ENCODE results near the gene NEK4. TPM values are rescaled to one million over a fixed set of nuclear protein-coding genes. Genes with fewer than 3 reads are reported as not detected.

The NEK4 gene
- total RNA-seq, 1 donor from 2014 or later: 15.1 TPM

DNA sequence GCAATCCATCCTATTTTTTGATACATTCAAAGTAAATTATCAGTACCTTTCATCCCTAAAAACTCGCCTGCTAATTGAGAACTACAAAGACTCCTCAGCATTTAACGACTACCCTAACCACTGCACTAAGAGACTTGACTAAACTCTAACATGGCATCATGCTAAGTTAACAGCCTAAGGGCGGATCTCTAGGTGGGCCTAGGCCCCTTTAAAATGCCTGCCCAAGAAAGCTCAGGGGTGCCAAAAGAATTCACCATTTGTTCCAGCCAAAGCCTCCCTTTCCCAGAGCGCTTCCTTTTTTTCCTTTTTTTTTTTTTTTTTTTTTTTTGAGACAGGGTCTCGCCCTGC lies 568 bp upstream of the NEK4 start:
- H3K79me2 ChIP-seq (ENCODE audit: insufficient read depth, low read length): peaks cover 29% of the 10 kb centered on the region
- TF ChIP-seq EZH2 (IDR thresholded peaks at IDR 0.05; ENCODE audit: insufficient read depth, low read length): no peak
- TF ChIP-seq, protein P1, sequence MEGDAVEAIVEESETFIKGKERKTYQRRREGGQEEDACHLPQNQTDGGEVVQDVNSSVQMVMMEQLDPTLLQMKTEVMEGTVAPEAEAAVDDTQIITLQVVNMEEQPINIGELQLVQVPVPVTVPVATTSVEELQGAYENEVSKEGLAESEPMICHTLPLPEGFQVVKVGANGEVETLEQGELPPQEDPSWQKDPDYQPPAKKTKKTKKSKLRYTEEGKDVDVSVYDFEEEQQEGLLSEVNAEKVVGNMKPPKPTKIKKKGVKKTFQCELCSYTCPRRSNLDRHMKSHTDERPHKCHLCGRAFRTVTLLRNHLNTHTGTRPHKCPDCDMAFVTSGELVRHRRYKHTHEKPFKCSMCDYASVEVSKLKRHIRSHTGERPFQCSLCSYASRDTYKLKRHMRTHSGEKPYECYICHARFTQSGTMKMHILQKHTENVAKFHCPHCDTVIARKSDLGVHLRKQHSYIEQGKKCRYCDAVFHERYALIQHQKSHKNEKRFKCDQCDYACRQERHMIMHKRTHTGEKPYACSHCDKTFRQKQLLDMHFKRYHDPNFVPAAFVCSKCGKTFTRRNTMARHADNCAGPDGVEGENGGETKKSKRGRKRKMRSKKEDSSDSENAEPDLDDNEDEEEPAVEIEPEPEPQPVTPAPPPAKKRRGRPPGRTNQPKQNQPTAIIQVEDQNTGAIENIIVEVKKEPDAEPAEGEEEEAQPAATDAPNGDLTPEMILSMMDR (IDR thresholded peaks at IDR 0.05; ENCODE audit: insufficient read depth, low read depth, low read length): no peak
- no peaks in the 10 kb centered on the region for H3K9me3 ChIP-seq (ENCODE audit: insufficient read depth, low read depth, low read length)
- H3K27ac ChIP-seq (ENCODE audit: low read depth, low read length): peak overlapping the region; percentile 65
- peak overlapping the region; percentile 95 for H3K4me2 ChIP-seq (ENCODE audit: low read length)
- H3K4me1 ChIP-seq (ENCODE audit: insufficient read depth, low read length): peaks cover 9% of the 10 kb centered on the region
- Mint-ChIP-seq H3K27me3 (ENCODE audit: low read depth, unreplicated experiment) (peaks cover 14% of the 10 kb centered on the region), H3K9me3 (ENCODE audit: unreplicated experiment) (no peaks in the 10 kb centered on the region), H3K4me1 (ENCODE audit: low read depth, unreplicated experiment) (peaks cover 7% of the 10 kb centered on the region), H3K4me3 (ENCODE audit: unreplicated experiment) (peak overlapping the region; percentile 99), H3K27ac (ENCODE audit: unreplicated experiment) (peak overlapping the region; percentile 65), H3K36me3 (ENCODE audit: low read depth, unreplicated experiment) (no peaks in the 10 kb centered on the region)
- H3K36me3 ChIP-seq (ENCODE audit: insufficient read depth, low read length): peaks cover 3% of the 10 kb centered on the region
- no peak for FAIRE-seq
- H4K20me1 ChIP-seq (ENCODE audit: insufficient read depth, low read length): no peaks in the 10 kb centered on the region
- H2AFZ ChIP-seq (ENCODE audit: low read depth, low read length): peak overlapping the region; percentile 98
- DNase-seq (ENCODE audit: low read depth): no peak
- H3K4me3 ChIP-seq (ENCODE audit: insufficient read depth, low read depth, low read length): peak overlapping the region; percentile 84
- H3K9ac ChIP-seq (ENCODE audit: low read length): peak overlapping the region; percentile 86
- H3K27me3 ChIP-seq (ENCODE audit: insufficient read depth, low read length): no peaks in the 10 kb centered on the region

DNA sequence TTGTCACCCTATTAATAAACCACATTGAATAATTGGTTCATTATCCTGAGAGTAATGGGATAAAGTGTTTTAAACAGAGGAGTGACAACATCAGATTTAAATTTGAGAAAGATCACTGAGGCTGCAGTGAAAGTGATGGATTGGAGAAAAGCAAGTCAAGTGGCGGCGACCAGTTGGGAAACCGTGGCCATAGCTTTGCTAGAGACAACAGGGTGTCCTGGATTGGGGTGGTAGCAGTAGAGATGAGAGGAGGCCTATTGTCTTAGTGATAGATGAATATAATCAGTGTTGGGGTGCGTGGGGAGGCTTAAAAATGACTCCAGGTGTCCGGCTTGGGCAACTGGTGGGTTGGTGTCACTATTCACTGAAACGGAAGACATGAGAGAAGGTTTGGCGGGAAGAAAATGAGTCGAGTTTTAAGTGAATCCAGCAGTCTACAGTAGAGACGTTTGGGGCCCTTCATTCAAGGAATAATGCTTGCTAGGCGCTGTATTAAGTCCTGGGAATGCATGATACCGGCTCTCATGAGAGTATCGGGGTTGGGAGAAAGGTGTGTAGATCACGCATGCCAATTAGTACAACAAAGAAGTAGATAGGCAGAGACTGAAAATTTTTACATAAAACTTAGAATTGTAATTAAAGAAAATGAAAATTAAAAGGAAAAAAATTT lies 819 bp downstream of the NEK4 start:
- Mint-ChIP-seq H3K36me3 (ENCODE audit: low read depth, unreplicated experiment) (peaks cover 2% of the 10 kb centered on the region), H3K27ac (ENCODE audit: unreplicated experiment) (no peak overlapping the region), H3K9me3 (ENCODE audit: unreplicated experiment) (no peaks in the 10 kb centered on the region), H3K4me3 (ENCODE audit: unreplicated experiment) (peak overlapping the region; percentile 99), H3K4me1 (ENCODE audit: low read depth, unreplicated experiment) (peaks cover 7% of the 10 kb centered on the region), H3K27me3 (ENCODE audit: low read depth, unreplicated experiment) (peaks cover 5% of the 10 kb centered on the region)
- peaks cover 9% of the 10 kb centered on the region for H3K4me1 ChIP-seq (ENCODE audit: insufficient read depth, low read length)
- DNase-seq (ENCODE audit: low read depth): no peak
- H3K4me2 ChIP-seq (ENCODE audit: low read length): peak overlapping the region; percentile 95
- FAIRE-seq: no peak
- H3K27ac ChIP-seq (ENCODE audit: low read depth, low read length): no peak overlapping the region
- H3K79me2 ChIP-seq (ENCODE audit: insufficient read depth, low read length): peaks cover 29% of the 10 kb centered on the region
- no peaks in the 10 kb centered on the region for H3K27me3 ChIP-seq (ENCODE audit: insufficient read depth, low read length)
- peaks cover 8% of the 10 kb centered on the region for H3K36me3 ChIP-seq (ENCODE audit: insufficient read depth, low read length)
- peak overlapping the region; percentile 98 for H2AFZ ChIP-seq (ENCODE audit: low read depth, low read length)
- no peaks in the 10 kb centered on the region for H3K9me3 ChIP-seq (ENCODE audit: insufficient read depth, low read depth, low read length)
- H3K4me3 ChIP-seq (ENCODE audit: insufficient read depth, low read depth, low read length): peak overlapping the region; percentile 84
- no peak for TF ChIP-seq EZH2 (IDR thresholded peaks at IDR 0.05; ENCODE audit: insufficient read depth, low read length)
- TF ChIP-seq, protein P1 (IDR thresholded peaks at IDR 0.05; ENCODE audit: insufficient read depth, low read depth, low read length): no peak
- no peaks in the 10 kb centered on the region for H4K20me1 ChIP-seq (ENCODE audit: insufficient read depth, low read length)
- peak overlapping the region; percentile 86 for H3K9ac ChIP-seq (ENCODE audit: low read length)

DNA sequence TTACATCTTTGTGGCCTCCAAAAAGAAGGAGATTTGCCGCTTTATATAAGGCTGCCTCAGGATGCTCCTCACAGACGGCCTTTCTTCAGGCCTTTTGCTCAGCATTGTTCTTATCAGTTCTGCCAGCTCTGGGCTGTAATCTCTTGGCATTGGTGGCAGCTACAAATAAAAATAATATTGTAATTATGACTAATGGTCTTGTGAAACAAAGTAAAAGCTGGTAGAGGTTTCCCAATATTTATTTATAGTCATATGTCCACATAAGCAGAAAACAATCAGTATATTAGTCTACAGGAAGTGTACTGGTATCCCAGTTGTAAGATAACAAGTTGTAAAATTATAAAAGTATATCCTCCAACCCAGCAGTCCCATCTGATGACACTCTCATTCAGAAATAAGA lies 7.3 kb downstream of the NEK4 start:
- no peak overlapping the region for H3K4me3 ChIP-seq (ENCODE audit: insufficient read depth, low read depth, low read length)
- H3K4me1 Mint-ChIP-seq (ENCODE audit: low read depth, unreplicated experiment): no peaks in the 10 kb centered on the region
- DNase-seq (ENCODE audit: low read depth): no peak
- no peak overlapping the region for H3K4me2 ChIP-seq (ENCODE audit: low read length)
- no peaks in the 10 kb centered on the region for H3K27me3 Mint-ChIP-seq (ENCODE audit: low read depth, unreplicated experiment)
- no peaks in the 10 kb centered on the region for H3K4me1 ChIP-seq (ENCODE audit: insufficient read depth, low read length)
- TF ChIP-seq, protein P1 (IDR thresholded peaks at IDR 0.05; ENCODE audit: insufficient read depth, low read depth, low read length): no peak
- no peak for TF ChIP-seq EZH2 (IDR thresholded peaks at IDR 0.05; ENCODE audit: insufficient read depth, low read length)
- peaks cover 7% of the 10 kb centered on the region for H3K79me2 ChIP-seq (ENCODE audit: insufficient read depth, low read length)
- H3K27ac Mint-ChIP-seq (ENCODE audit: unreplicated experiment): no peak overlapping the region
- H3K4me3 Mint-ChIP-seq (ENCODE audit: unreplicated experiment): no peak overlapping the region
- no peak for FAIRE-seq
- no peaks in the 10 kb centered on the region for H3K9me3 Mint-ChIP-seq (ENCODE audit: unreplicated experiment)
- H3K36me3 Mint-ChIP-seq (ENCODE audit: low read depth, unreplicated experiment): peaks cover 14% of the 10 kb centered on the region
- no peak overlapping the region for H3K27ac ChIP-seq (ENCODE audit: low read depth, low read length)
- no peaks in the 10 kb centered on the region for H3K27me3 ChIP-seq (ENCODE audit: insufficient read depth, low read length)
- H3K9ac ChIP-seq (ENCODE audit: low read length): no peak overlapping the region
- peaks cover 22% of the 10 kb centered on the region for H3K36me3 ChIP-seq (ENCODE audit: insufficient read depth, low read length)
- no peak overlapping the region for H2AFZ ChIP-seq (ENCODE audit: low read depth, low read length)
- H4K20me1 ChIP-seq (ENCODE audit: insufficient read depth, low read length): no peaks in the 10 kb centered on the region
- no peaks in the 10 kb centered on the region for H3K9me3 ChIP-seq (ENCODE audit: insufficient read depth, low read depth, low read length)

All from astrocyte (in vitro differentiated cells and primary cell).